ENCODE measurements around the gene ADD3. TPM values are rescaled to one million over a fixed set of nuclear protein-coding genes. Genes with fewer than 3 reads are reported as not detected.

The ADD3 gene
- total RNA-seq, 1 donor from 2014 or later: 201 TPM

DNA sequence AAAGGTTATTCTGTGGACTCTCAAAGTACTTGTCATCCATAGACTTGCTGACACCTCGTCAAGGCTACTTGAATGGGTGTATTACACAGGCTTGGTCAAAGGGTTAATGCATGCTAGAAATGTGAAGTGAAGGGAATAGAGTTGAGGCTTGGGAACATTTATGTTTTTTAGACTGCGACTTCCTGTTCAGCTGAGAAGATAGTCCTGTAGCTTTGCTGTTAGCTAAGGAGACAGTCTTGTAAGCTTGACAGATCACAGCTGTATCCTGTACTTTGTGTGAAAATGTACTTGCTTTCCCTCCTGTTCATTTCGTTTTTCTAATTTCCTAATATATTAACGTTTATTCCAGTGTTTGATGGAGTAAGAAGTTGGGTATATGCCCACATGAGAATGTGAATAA lies 52.1 kb downstream of the ADD3 start:
- DNase-seq (ENCODE audit: low spot score): no peak

DNA sequence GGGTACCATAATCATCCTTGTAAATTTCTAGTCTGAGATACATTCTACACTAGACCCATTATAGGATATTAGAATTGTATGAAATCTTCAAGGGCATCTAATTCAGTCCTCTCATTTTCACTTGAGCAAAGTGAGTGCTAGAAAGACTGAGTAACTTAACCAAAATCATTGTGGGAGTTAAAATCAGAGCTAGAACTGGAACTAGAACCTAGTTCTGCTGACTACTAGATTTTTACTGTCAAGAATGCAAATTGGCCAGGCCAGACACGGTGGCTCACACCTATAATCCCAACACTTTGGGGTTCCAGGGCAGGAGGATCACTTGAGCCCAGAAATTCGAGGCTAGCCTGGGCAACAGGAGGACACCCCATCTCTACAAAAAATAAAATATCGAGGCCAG lies 53.9 kb downstream of the ADD3 start:
- DNase-seq (ENCODE audit: low spot score): no peak

DNA sequence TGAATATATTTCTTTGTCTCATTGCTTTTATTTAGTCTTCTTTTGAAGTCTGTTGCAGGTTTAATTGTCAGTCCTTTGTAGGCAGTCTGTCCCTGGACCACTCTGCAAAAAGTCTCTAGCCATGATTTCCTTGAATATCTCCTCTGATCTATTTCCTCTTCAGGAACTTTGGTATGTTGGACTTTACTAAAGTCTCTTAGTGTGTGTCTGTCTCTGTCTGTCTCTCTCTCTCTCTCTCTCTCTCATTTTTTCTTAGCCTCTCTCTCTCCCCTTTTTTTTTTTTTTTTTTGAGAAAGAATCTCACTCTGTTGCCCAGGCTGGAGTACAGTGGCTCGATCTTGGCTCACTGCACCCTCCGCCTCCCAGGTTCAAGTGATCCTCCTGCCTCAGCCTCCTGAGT lies 57.5 kb downstream of the ADD3 start:
- DNase-seq (ENCODE audit: low spot score): no peak

DNA sequence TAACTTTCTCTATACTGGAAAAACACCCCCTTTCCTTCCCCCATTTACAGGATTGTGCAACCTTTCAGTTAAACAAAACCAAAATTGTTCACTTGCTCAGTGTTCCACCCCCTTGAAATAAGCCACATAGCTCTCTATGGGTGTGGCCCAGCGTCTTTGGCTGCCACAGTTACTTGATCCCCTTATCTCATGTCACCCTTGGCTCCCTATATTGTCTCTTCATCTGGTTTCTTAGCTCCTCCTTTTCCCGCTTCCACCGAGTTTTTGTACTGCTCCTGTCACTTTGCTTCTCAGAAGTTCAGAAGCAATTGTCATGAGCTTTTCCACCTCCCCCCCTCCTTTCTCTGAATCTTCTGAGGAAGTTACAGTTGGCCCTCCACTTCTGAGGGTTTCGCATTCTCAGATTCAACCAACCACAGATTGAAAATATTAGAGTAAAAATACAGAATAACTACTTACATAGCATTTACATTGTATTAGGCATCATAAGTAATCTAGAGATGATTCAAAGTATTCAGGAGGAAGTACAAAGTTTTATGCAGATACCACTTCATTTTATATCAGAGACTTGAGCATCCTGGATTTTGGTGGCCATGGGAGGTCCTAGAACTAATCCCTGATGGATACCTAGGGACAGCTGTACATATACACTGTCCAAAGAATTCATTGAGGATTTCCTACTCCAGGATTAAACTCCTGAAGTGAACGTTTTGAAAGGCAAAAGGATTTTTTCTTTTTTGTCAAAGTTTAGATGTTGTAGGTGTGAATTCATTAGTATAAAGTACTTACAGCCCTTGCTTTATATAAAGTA lies 60.4 kb downstream of the ADD3 start:
- DNase-seq (ENCODE audit: low spot score): no peak

DNA sequence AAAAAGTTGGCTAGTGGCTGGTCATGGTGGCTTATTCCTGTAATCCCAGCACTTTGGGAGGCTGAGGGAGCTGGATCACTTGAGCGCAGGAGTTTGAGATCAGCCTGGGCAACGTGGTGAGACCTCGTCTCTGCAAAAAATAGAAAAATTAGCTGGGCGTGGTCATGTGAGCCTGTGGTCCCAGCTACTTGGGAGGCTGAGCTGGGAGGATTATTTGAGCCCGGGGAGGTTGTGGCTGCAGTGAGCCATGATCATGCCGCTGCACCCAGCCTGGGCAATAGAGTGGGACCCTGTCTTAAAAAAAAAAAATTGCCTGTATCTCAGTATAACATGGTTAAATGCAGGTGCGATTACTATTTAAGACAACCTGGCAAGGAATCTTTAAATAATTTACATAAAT lies 61.0 kb downstream of the ADD3 start:
- DNase-seq (ENCODE audit: low spot score): no peak

DNA sequence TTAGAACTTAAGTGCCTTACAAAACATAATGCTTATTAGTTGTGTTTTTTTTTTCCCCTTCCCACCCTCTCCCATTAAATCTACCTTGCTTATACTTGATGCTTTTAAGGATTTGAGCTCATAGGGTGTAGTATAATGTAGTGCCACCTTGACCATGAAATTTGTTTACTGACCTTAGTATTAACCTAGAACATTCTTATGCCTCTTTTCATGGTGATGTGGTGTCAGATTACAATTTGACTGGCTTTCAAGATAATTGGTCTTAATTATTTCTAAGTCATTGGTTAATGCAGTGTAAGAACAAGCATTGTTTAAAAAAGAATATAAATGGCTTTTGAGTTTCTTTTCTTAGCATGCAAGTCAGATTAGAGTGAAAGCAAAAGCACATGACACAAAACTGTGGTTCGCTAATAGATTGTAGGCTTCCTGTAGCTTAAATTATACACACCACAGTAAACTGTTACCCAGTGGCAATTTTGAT lies 61.8 kb downstream of the ADD3 start:
- DNase-seq (ENCODE audit: low spot score): no peak

DNA sequence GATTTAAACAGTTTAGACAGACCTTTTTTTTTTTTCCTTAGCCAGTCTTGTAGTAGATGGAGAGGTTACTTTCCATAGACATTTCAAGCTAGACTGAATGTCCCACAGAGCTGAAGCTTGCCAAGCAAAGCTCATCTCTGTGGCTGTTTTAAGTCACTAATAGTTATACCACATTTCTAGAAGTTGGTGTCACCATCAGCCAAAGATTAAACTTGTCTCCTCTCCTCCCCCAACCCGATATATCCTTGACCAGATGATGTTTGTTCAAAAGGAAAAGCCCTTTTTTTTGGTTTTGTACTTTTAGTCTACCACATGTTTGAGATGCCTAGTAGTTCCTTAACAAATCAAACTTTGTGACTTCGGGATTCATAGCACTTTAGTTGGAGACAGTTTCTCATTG lies 66.1 kb downstream of the ADD3 start:
- no peak for DNase-seq (ENCODE audit: low spot score)

DNA sequence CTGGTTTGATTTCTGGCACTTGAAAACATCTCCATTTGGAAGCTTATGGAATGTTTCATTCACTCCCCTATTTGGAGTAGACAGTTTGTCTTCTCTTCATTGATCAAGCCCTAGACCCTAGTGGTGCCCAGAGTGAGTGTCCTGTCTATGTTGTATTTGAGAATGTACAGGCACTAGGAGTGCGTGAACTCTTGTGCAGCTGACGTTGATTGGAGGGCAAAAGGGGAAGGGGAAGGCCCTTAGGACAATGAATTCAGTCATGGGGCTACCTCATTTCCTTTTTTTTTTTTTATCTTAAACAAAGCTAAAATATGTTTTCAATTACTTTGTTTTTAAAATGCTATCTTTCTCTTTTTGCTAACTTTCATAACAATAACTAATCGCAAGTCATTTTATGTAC lies 66.5 kb downstream of the ADD3 start:
- no peak for DNase-seq (ENCODE audit: low spot score)

DNA sequence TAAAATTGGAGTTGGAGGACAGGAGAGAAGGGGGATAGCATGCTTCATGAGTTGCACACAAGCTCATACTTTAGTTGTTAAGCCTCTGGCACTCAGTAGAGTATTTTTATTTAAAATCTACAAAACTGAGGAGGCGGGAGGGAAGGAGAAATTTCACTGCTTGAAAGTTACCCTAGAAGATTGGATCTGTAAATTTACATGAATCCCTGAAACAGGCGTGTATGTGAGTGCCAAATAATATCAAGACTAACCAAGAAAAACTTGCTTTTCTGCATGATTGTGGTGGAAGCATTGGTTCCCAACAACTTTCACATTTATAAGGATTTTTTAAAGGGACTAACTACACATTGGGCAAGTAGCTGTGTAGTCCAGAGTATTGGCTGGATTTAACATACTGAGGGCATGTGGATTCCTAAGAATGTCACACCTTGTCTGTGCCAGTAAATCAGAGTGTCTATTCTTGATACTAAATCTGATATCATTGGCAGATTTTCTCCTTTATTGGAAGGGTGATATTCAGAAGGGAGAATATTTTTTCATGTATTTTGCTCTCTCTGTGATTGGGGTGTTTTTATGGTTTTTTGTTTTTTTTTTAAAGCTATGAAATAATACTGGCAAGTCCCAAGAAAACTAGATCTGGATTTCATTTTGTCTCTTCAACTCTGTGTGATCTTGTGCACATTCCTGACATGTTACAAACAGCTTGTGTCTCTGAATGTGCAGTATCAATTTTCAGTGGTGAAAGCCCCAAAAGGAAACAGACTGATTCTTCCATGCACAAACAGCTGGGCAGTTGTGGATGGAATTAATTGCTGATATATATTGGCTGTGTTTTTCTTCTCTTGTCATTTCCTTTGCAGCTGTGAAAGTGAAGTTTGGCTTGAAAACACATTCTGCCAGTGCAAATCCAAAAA lies 67.2 kb downstream of the ADD3 start:
- no peak for DNase-seq (ENCODE audit: low spot score)

DNA sequence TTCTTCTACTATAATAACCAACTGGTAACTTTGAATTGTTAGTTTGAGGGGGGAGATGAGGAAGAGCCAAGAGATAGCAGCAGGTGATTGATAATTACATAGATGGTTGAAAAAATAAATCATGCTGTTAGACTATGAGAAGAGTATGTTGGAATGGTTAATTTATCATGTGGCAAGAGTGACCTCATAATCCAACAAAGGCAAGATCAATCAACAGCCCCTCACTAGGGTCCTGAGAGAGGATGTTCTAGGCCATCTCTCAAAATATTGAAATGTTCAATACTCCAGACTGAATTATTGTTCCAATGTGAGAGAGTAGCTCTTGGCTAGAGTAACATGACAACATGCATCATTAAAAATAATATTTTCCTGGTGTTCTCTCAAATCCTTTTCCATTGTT lies 67.9 kb downstream of the ADD3 start:
- DNase-seq (ENCODE audit: low spot score): no peak

DNA sequence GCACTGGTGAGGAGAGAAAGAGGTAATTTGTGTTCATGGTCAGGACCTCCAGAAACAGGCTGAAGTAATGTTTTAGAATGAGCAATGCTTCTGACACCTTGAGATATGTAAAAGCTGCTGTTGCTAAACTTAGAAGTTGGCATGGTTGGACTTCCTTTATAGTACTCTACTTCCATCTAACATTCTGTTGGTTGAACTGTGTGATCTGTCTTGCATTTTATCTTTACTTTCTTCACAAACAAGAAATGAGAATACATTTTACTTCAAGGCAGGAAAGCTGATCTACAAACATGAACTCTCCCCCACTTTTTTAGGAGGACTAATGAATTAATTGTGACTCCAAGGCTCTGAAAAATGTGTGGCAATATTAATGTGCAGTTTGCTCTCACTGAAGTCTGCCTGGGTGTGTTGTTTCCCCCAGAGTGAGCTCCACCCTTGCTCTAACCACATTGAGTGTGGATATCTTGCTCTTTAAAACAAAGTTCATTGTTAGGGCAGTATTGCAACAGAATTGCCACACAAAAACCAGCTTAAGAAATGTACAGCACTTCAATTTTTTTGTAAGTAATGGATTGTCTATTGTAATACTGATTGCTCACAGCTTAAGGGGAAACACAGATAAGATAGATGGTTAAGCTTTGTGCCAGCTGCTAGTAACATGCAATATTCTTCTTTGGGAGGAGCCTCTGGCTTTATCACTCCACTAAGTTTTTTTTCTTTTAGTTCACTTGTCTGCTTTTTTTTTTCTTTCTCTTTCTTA lies 69.0 kb downstream of the ADD3 start:
- peak; percentile 47 for DNase-seq (ENCODE audit: low spot score)

DNA sequence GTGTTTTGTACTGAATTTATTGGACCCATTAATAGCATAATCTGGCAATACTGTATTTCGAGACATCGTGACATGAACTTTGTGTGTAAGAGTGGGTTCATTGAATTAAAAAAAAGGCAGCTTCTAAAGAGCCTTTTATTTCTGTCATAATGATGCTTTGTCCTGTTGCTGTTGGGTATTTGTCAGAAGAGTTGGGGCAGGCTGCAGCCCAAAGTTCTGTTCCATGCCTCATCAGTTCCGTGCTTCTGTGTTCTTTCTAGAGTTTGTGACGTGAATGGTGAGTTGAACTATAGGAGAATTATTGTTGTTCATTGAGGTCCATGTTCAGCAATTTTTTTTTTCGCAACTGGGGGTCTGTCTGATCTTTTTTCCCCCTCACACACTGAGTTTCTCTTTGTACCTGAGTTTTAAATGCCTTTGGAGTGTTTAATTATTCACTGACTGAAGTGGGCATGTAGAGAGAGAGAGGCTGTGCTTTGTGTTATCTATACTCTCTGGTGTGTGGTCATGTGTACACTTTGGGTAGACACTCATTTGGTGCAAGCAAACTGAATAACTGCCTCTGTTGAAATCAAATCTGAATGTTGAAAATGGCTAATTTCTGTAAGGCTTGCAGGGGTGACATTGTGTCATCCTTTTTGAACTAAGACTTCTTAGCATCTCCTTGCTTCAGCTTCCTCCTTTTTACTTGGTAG lies 69.8 kb downstream of the ADD3 start:
- DNase-seq (ENCODE audit: low spot score): no peak

DNA sequence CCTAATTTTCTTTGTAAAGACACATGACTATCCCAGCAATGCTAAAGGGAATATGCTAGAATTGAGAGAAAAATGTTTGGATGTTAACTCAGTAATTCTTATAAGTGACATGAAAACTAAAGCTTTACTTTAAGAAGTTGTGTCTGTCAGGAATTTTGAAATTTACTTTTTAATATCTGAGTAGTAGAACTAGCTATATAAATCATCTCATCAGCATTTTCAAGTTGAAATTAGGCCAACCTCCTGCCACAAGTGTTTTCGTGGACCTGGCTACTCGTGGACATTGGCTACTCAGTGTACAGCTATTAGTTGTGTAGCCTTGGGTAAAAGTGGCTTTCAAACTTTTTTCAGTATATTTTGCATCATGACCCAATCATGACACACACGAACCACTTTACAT lies 70.5 kb downstream of the ADD3 start:
- DNase-seq (ENCODE audit: low spot score): no peak

DNA sequence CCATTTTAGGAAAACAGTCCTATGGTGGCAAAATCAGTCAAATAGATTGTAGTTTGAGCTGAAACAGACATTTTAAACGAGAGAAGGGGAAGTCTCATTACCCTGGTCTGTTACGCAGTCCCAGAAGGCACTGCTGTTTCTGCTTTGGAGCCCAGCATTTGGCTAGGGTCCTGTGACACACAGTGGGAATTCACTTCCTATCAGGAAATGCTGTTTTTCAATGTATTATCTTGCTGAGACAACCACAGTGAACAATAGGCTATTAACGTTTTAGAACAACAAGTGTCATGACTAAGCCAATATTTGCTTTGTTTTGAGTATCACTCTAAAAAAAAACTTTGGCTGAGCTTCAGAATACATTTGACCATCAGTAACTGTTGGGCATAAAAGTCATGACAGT lies 74.1 kb downstream of the ADD3 start:
- no peak for DNase-seq (ENCODE audit: low spot score)

DNA sequence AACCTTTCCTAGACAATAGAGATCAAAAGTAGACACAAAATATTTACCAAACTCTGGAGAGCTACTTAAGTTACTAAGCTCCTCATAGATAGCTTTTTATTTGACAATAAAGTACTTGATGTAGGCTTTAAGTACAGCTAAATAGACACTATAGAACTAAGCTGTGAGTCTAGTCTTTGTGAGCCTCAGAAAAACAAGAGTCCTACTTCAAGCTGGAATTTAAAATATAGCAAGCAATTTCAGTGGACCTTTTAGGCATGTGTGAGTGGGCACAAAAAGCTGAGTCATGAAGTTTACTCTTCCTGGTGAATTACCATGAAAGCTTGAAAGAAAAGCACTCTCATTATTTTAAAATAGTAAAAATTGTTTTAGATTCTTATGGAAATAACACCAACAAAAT lies 76.1 kb downstream of the ADD3 start:
- no peak for DNase-seq (ENCODE audit: low spot score)

DNA sequence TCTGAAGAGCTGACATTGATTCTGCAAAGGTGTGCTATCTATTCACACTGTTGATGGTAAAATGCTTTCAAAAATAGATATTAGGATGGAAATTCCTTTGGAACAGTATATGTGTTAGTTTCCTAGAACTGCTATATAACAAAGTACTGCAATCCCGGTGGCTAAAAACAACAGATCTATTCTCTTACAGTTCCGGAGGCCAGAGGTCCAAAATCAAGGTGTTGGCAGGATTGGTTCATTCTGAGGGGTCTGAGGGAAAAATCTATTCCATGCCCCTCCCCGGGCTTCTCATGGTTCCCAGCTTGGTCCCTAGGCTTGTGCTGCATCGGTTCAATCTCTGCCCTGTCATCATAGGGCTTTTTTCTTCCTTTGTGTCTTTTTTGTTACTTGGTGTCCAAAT lies 79.9 kb downstream of the ADD3 start:
- no peak for DNase-seq (ENCODE audit: low spot score)

DNA sequence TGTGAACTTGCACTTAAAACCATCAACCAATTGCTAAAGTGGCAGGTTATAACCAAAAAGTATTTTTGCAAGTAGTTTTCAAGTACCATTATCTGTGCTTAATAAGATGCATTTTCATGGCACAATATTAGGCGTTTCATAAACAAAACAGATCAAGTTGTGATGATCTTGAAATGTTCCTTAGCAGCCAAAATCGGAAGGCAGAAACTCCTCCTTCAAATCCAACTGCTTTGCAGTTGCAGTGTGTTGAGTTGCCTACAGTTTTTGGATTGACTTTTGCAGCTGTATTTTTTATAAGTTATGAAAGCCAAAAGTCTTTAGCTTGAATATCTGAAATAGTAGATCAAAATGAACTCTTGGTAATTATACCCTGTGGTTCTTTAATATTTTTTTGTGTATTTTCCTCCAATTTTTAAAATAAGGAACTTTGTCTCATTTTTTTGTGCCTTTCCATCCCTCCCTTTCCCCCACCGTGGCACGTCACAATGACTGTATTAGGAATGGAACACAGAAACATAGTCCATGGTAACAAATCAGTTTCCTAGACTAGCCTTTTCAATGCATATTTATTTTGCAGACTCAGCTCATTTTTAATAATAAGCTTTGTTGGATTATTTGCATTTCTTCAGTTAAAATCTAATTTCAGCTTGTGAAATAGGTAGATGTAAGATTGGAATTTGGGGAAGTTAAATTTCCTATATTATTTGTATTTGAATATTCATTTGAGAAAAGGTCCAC lies 80.8 kb downstream of the ADD3 start:
- DNase-seq (ENCODE audit: low spot score): no peak

DNA sequence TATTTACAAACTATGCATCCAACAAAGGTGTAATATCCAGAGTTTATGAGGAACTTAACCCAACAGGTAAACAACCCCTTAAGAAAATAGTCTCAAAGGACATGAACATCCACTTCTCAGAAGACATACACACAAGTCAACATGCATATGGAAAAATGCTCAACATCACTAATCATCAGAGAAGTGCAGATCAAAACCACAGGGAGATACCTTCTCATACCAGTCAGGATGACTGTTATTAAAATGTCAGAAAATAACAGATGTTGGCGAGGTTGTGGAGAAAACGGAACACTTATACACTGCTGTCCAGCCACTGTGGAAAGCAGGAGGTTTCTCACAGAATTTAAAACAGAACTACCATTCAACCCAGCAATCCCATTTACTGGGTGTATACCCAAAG lies 84.0 kb downstream of the ADD3 start:
- DNase-seq (ENCODE audit: low spot score): no peak

DNA sequence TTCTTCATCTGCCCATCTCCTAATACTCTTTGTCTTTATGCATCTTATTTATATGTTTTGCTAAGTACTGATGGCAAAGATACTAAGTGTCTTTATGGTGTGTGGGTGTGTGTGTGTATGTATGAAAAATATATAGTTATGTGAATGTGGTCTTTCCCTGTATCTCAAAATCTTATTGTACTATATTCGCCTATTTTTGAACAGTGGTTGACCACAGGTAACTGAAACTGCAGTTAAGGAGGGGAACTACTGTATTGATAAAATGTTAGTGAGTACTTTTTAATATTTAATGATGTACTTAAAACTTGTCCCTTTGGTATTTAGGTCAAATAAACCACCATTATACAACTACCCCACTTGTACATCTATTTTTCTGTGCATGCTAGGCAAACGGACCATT lies 85.9 kb downstream of the ADD3 start:
- no peak for DNase-seq (ENCODE audit: low spot score)

DNA sequence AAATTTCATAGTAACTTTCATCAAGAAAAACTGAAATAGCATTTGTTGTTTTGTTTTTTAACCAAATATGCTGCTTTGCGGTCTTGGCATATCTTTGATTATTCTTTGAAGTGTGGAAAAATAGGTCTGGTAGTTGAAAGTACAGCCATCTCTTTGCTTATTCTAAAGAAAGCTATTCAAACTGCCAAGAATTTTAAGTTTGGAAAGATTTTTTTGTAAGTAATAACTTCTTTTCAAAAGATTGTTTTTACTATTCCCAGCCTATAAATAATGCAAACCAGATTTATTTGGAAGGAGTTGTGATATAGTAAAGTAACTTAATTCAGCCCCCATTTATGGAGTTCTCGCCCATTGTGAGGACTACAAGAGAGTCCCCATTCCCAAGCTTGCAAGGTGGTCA lies 87.0 kb downstream of the ADD3 start:
- DNase-seq (ENCODE audit: low spot score): no peak

Measured in mucosa of gallbladder (tissue), 1 donor.